Keratinocyte (primary cell): ENCODE data around the gene ADAM12. TPM values are rescaled to one million over a fixed set of nuclear protein-coding genes. Genes with fewer than 3 reads are reported as not detected.

Experiments used
- DNase-seq: peaks from one replicate; pipeline ENCODE4 v3.0.0-alpha.2; 2011; ENCODE audit warnings: low read depth, missing footprints, low spot score
- FAIRE-seq: peaks from 2 replicates; lab custom pipeline; 2011; peaks lifted over from hg19 to GRCh38; lab: Jason Lieb, UNC
- H2AFZ ChIP-seq: 2 replicates; pipeline ENCODE4 v1.6.0; 2012; ENCODE audit warnings: low read length, control low read depth, inconsistent platforms; ENCODE audit not compliant: control insufficient read depth
- H3K27ac ChIP-seq: 2 replicates; pipeline ENCODE4 v1.5.1; 2011; ENCODE audit warnings: low read length; ENCODE audit not compliant: control insufficient read depth, insufficient read depth
- H3K27me3 ChIP-seq: 3 replicates; pipeline ENCODE4 v1.6.0; 2011; ENCODE audit warnings: low read length; ENCODE audit not compliant: control insufficient read depth, insufficient read depth; ENCODE audit errors: extremely low read depth
- H3K36me3 ChIP-seq, 2 experiments: 2 replicates in 1 of 2; 3 replicates in 1 of 2; pipeline ENCODE4 v1.5.1; 2011; ENCODE audit warnings: low read length in 2 of 2, mild to moderate bottlenecking in 1 of 2; ENCODE audit not compliant: control insufficient read depth in 2 of 2, insufficient read depth in 2 of 2; ENCODE audit errors: extremely low read depth in 1 of 2
- H3K4me1 ChIP-seq: 3 replicates; pipeline ENCODE4 v1.5.1; 2011; ENCODE audit warnings: low read length; ENCODE audit not compliant: control insufficient read depth, insufficient read depth; ENCODE audit errors: extremely low read depth
- H3K4me2 ChIP-seq: 3 replicates; pipeline ENCODE4 v1.6.0; 2011; ENCODE audit warnings: low read depth, low read length; ENCODE audit not compliant: control insufficient read depth, insufficient read depth; ENCODE audit errors: extremely low read depth
- H3K4me3 ChIP-seq, 3 experiments: fragments of 200-600 bp in 1 of 3; sonication (generic) in 1 of 3; 2 replicates in 2 of 3; 3 replicates in 1 of 3; pipeline ENCODE4 v1.5.1; 2011 to 2016; ENCODE audit warnings: low read length in 3 of 3, mild to moderate bottlenecking in 3 of 3, control low read depth in 2 of 3, inconsistent platforms in 1 of 3, low read depth in 1 of 3, mixed read lengths in 1 of 3, mixed run types in 1 of 3, moderate library complexity in 1 of 3; ENCODE audit not compliant: control insufficient read depth in 2 of 3, insufficient read depth in 2 of 3; ENCODE audit errors: extremely low read depth in 1 of 3
- H3K79me2 ChIP-seq: 2 replicates; pipeline ENCODE4 v1.6.0; 2012; ENCODE audit warnings: low read length; ENCODE audit not compliant: control insufficient read depth, insufficient read depth
- H3K9ac ChIP-seq: 3 replicates; pipeline ENCODE4 v1.6.0; 2011; ENCODE audit warnings: low read length; ENCODE audit not compliant: control insufficient read depth, insufficient read depth; ENCODE audit errors: extremely low read depth
- H3K9me1 ChIP-seq: 3 replicates; pipeline ENCODE4 v1.6.0; 2011; ENCODE audit warnings: low read length; ENCODE audit not compliant: control insufficient read depth, insufficient read depth; ENCODE audit errors: extremely low read depth
- H3K9me3 ChIP-seq: 2 replicates; pipeline ENCODE4 v1.5.1; 2012; ENCODE audit warnings: low read depth, low read length; ENCODE audit not compliant: control insufficient read depth
- H4K20me1 ChIP-seq: 3 replicates; pipeline ENCODE4 v1.6.0; 2011; ENCODE audit warnings: low read length; ENCODE audit not compliant: control insufficient read depth, insufficient read depth; ENCODE audit errors: extremely low read depth
- EZH2 ChIP-seq: IDR thresholded peaks from one replicate; pipeline ENCODE4 v1.6.1; 2012; ENCODE audit warnings: inconsistent platforms, mild to moderate bottlenecking, low read length, moderate library complexity
- dilution Hi-C: fragments of 300-500 bp; cut with MboI; formaldehyde crosslinking; loops from one replicate; pipeline ENCODE4 v1.7.0; 2020; ENCODE audit warnings: low sequenced_read_pairs; ENCODE audit not compliant: extremely low pct_ligation_motif_present
- polyA plus RNA-seq, 5 experiments: library from polyadenylated mRNA; depleted of rRNA in 3 of 5; stranded (reverse) in 3 of 5; stranded (forward) in 1 of 5; unstranded in 1 of 5; fragments of >200 nt; gene quantifications; 1 replicate in 1 of 5; 2 replicates in 3 of 5; 3 replicates in 1 of 5; pipeline versions ENCODE4 v1.2.1 to v1.2.3, GENCODE V29; 2011 to 2012; ENCODE audit warnings: missing spikeins in 2 of 5, low read depth in 1 of 5, low replicate concordance in 1 of 5
- TF ChIP-seq, protein P1 (sequence below), 3 experiments: IDR thresholded peaks in 1 of 3; conservative IDR thresholded peaks in 1 of 3; optimal IDR thresholded peaks in 1 of 3; 2 replicates in 2 of 3; 3 replicates in 1 of 3; pipeline versions ENCODE3 to v1.5.1; 2011; ENCODE audit warnings: low read length in 3 of 3, mild to moderate bottlenecking in 3 of 3, moderate library complexity in 2 of 3, control low read depth in 1 of 3, inconsistent platforms in 1 of 3; ENCODE audit not compliant: insufficient read depth in 2 of 3; ENCODE audit errors: extremely low read depth in 1 of 3

Gene ADAM12
- polyA plus RNA-seq, 1 donor (not counting 4 experiments of a cell fraction or from before 2014, with no cell fraction given), result 0.07 TPM

DNA sequence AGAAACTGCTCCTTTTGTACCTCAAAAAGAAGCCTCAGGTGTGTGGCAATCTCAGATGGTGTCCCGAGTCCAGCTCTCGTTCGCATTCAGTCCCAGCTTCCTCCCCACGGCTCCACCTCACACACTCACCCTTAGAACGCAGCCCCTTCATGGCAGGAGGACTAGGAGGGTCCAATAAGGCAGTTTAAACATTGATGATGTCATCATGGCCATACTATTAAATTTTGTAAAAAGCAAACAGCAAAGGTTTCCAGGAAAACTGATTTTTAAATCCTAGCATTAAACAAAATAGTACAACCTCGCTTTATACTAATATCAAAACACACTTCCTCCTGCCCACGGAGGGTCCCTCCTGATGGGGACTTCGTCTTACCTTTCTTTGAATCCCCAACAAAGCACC lies 133.0 kb downstream of the ADAM12 start:
- no peaks in the 10 kb centered on the region for H3K36me3 ChIP-seq
- H3K27me3 ChIP-seq, result no peaks in the 10 kb centered on the region
- H2AFZ ChIP-seq, result no peak overlapping the region
- TF ChIP-seq EZH2, result no peak
- TF ChIP-seq, protein P1, sequence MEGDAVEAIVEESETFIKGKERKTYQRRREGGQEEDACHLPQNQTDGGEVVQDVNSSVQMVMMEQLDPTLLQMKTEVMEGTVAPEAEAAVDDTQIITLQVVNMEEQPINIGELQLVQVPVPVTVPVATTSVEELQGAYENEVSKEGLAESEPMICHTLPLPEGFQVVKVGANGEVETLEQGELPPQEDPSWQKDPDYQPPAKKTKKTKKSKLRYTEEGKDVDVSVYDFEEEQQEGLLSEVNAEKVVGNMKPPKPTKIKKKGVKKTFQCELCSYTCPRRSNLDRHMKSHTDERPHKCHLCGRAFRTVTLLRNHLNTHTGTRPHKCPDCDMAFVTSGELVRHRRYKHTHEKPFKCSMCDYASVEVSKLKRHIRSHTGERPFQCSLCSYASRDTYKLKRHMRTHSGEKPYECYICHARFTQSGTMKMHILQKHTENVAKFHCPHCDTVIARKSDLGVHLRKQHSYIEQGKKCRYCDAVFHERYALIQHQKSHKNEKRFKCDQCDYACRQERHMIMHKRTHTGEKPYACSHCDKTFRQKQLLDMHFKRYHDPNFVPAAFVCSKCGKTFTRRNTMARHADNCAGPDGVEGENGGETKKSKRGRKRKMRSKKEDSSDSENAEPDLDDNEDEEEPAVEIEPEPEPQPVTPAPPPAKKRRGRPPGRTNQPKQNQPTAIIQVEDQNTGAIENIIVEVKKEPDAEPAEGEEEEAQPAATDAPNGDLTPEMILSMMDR (optimal IDR thresholded peaks at IDR 0.05 in 1 of 3, IDR thresholded peaks at IDR 0.05 in 1 of 3, conservative IDR thresholded peaks at IDR 0.05 in 1 of 3; ENCODE audit: extremely low read depth in 1 of 3, insufficient read depth in 2 of 3, low read length in 3 of 3), result no peak
- no peaks in the 10 kb centered on the region for H4K20me1 ChIP-seq
- H3K27ac ChIP-seq, result no peak overlapping the region
- peaks cover 16% of the 10 kb centered on the region for H3K4me1 ChIP-seq
- FAIRE-seq (no peak), DNase-seq (no peak)
- H3K4me2 ChIP-seq, result no peak overlapping the region
- peaks cover 2% of the 10 kb centered on the region for H3K9me1 ChIP-seq
- H3K79me2 ChIP-seq, result no peaks in the 10 kb centered on the region
- no peak overlapping the region for H3K4me3 ChIP-seq
- H3K9ac ChIP-seq, result no peak overlapping the region
- peaks cover 3% of the 10 kb centered on the region for H3K9me3 ChIP-seq
- dilution Hi-C loops, result no loop called here

DNA sequence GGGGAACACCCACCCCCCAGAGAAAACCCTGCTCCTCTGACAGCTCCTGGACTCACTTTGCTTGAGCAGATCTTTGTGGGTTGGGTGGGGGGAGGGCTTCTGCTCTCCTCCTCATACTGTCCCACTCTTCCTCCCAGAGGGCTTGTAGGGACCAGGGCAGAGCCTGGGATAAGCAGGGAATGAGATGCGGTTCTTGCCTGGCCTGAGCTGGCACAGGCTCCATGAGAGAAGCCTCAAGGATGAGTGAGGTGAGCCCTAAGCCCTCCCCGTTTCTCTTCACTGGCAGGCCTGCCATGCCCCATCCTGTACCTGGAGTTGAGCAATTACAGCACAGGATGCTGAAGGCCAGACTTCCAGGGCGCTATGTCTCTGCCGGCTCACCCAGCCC lies 134.7 kb downstream of the ADAM12 start:
- Histone ChIP-seq H3K4me1 (peaks cover 16% of the 10 kb centered on the region), H2AFZ (peak overlapping the region; percentile 46), H3K27ac (peak overlapping the region; percentile 67), H3K36me3 (no peaks in the 10 kb centered on the region), H3K9ac (peak overlapping the region; percentile 59), H3K4me3 (peak overlapping the region in 1 of 3 experiments; percentile 27), H3K27me3 (no peaks in the 10 kb centered on the region), H3K4me2 (peak overlapping the region; percentile 72), H3K9me1 (peaks cover 2% of the 10 kb centered on the region), H4K20me1 (no peaks in the 10 kb centered on the region), H3K9me3 (peaks cover 3% of the 10 kb centered on the region), H3K79me2 (no peaks in the 10 kb centered on the region)
- peak; percentile 58 for FAIRE-seq
- dilution Hi-C loops, result no loop called here
- peak; percentile 55 for DNase-seq
- TF ChIP-seq EZH2, result no peak
- TF ChIP-seq, protein P1 (optimal IDR thresholded peaks at IDR 0.05 in 1 of 3, IDR thresholded peaks at IDR 0.05 in 1 of 3, conservative IDR thresholded peaks at IDR 0.05 in 1 of 3; ENCODE audit: extremely low read depth in 1 of 3, insufficient read depth in 2 of 3, low read length in 3 of 3), result no peak
